HepG2 (cell line): ENCODE results near the gene S100A8. TPM values are rescaled to one million over a fixed set of nuclear protein-coding genes. Genes with fewer than 3 reads are reported as not detected.

Experiments used
- HMGXB4 ChIP-seq, 2 experiments: sonication (generic) in 1 of 2; formaldehyde crosslinking in 1 of 2; IDR thresholded peaks; 2 replicates each; pipeline versions ENCODE4 v1.4.0 to v1.6.1; 2018 to 2020; ENCODE audit warnings: missing genetic modification reagents in 2 of 2, borderline replicate concordance in 1 of 2, low read depth in 1 of 2, mild to moderate bottlenecking in 1 of 2, missing biosample characterization in 1 of 2
- LBX2 ChIP-seq: sonication (generic); formaldehyde crosslinking; IDR thresholded peaks from 2 replicates; pipeline ENCODE4 v1.5.0; 2020; ENCODE audit warnings: missing genetic modification reagents, mild to moderate bottlenecking, borderline replicate concordance
- MIXL1 ChIP-seq: IDR thresholded peaks from 2 replicates; pipeline ENCODE4 v1.6.1; 2016
- MTA1 ChIP-seq: sonication (generic); formaldehyde crosslinking; IDR thresholded peaks from 2 replicates; pipeline ENCODE4 v1.4.0; 2020; ENCODE audit warnings: missing genetic modification reagents, mild to moderate bottlenecking, borderline replicate concordance
- NAIF1 ChIP-seq: sonication (generic); formaldehyde crosslinking; IDR thresholded peaks from 2 replicates; pipeline ENCODE4 v1.5.0; 2020; ENCODE audit warnings: mild to moderate bottlenecking, missing genetic modification reagents, borderline replicate concordance
- NFKBIZ ChIP-seq: IDR thresholded peaks from 2 replicates; pipeline ENCODE4 v1.6.1; 2018; ENCODE audit warnings: missing genetic modification reagents, missing compliant biosample characterization
- NR2C2 ChIP-seq: sonication (generic); formaldehyde crosslinking; IDR thresholded peaks from 2 replicates; pipeline ENCODE4 v1.4.0; 2020; ENCODE audit warnings: missing genetic modification reagents, mild to moderate bottlenecking, moderate library complexity, borderline replicate concordance
- PAXIP1 ChIP-seq: sonication (generic); formaldehyde crosslinking; conservative IDR thresholded peaks from 2 replicates; pipeline ENCODE4 v1.4.0; 2020; ENCODE audit warnings: mild to moderate bottlenecking, missing genetic modification reagents, moderate library complexity
- PBX2 ChIP-seq: IDR thresholded peaks from 2 replicates; pipeline ENCODE4 v1.6.1; 2016; ENCODE audit warnings: control low read depth
- PCBP1 ChIP-seq: fragments of 200-400 bp; formaldehyde crosslinking; IDR thresholded peaks from 2 replicates; pipeline ENCODE4 v1.6.1; 2017; ENCODE audit warnings: mild to moderate bottlenecking, low read depth, low read length, borderline replicate concordance
- PCBP2 ChIP-seq: fragments of 200-400 bp; formaldehyde crosslinking; optimal IDR thresholded peaks from 2 replicates; pipeline ENCODE3; 2018; ENCODE audit warnings: low read length, low read depth; ENCODE audit not compliant: poor library complexity, severe bottlenecking
- RFXAP ChIP-seq: sonication (generic); formaldehyde crosslinking; IDR thresholded peaks from 2 replicates; pipeline ENCODE4 v1.4.0; 2020; ENCODE audit warnings: missing genetic modification reagents, borderline replicate concordance
- SALL2 ChIP-seq: sonication (generic); formaldehyde crosslinking; IDR thresholded peaks from 2 replicates; pipeline ENCODE4 v1.8.1; 2023; ENCODE audit warnings: mild to moderate bottlenecking, missing genetic modification reagents, inconsistent platforms
- TERF1 ChIP-seq: sonication (generic); formaldehyde crosslinking; IDR thresholded peaks from 2 replicates; pipeline ENCODE4 v1.8.0; 2022; ENCODE audit warnings: mild to moderate bottlenecking, missing genetic modification reagents, moderate library complexity
- ZFP1 ChIP-seq: IDR thresholded peaks from 2 replicates; pipeline ENCODE4 v1.6.1; 2016
- ZFY ChIP-seq: sonication (generic); formaldehyde crosslinking; IDR thresholded peaks from 2 replicates; pipeline ENCODE4 v1.4.0; 2020; ENCODE audit warnings: missing genetic modification reagents
- ZNF253 ChIP-seq: sonication (generic); formaldehyde crosslinking; IDR thresholded peaks from 2 replicates; pipeline ENCODE4 v1.8.0; 2022; ENCODE audit warnings: mild to moderate bottlenecking, missing genetic modification reagents, borderline replicate concordance
- ZNF331 ChIP-seq: sonication (generic); formaldehyde crosslinking; IDR thresholded peaks from 2 replicates; pipeline ENCODE4 v1.4.0; 2020; ENCODE audit warnings: missing genetic modification reagents
- ZNF547 ChIP-seq: sonication (generic); formaldehyde crosslinking; IDR thresholded peaks from 2 replicates; pipeline ENCODE4 v1.5.1; 2020; ENCODE audit warnings: mild to moderate bottlenecking, missing genetic modification reagents
- ZNF589 ChIP-seq: sonication (generic); formaldehyde crosslinking; conservative IDR thresholded peaks from 2 replicates; pipeline ENCODE4 v1.8.0; 2022; ENCODE audit warnings: mild to moderate bottlenecking, moderate library complexity, missing genetic modification reagents
- ZNF83 ChIP-seq: sonication (generic); formaldehyde crosslinking; IDR thresholded peaks from 2 replicates; pipeline ENCODE4 v1.4.0; 2020; ENCODE audit warnings: missing genetic modification reagents, mild to moderate bottlenecking, borderline replicate concordance
- polyA plus RNA-seq, 8 experiments: library from polyadenylated mRNA; depleted of rRNA in 3 of 8; stranded (reverse) in 7 of 8; unstranded in 1 of 8; fragments of >200 nt; fragmentation: Illumina TruSeq in 4 of 8; extraction: Trizol in 4 of 8; gene quantifications; 2 replicates each; pipeline versions ENCODE4 v1.2.1 to v1.2.3, GENCODE V29; 2011 to 2016; ENCODE audit warnings: low read depth in 4 of 8, missing spikeins in 1 of 8, mixed read lengths in 1 of 8; ENCODE audit not compliant: insufficient read depth in 1 of 8
- total RNA-seq, 5 experiments: library from RNA; depleted of rRNA; stranded (reverse); fragments of >200 nt; fragmentation: Illumina TruSeq; extraction: Trizol; gene quantifications; 2 replicates each; pipeline ENCODE4 v1.2.3, GENCODE V29; 2016; ENCODE audit warnings: low read depth in 1 of 5

Gene S100A8
- total and polyA plus RNA-seq, 2 of the 13 experiments (the other 11 are each of a cell fraction or from before 2014, with no cell fraction given) = not detected

GRCh38 chr1:153422450-153423068 is 31.7 kb upstream of the S100A8 start (continued):
- TF ChIP-seq NFKBIZ (CRISPR knock-in tag) (0 out of 2 replicates have a peak, but pooled peaks have one; percentile 58), ZNF547 (no peak), PCBP2 (no peak), TERF1 (CRISPR knock-in tag) (no peak), NR2C2 (no peak), MTA1 (no peak), ZNF83 (CRISPR knock-in tag) (no peak), ZNF253 (CRISPR knock-in tag) (no peak), ZNF589 (CRISPR knock-in tag) (no peak), SALL2 (CRISPR knock-in tag) (no peak), ZFY (CRISPR knock-in tag) (no peak), PCBP1 (no peak), PBX2 (CRISPR knock-in tag) (no peak), NAIF1 (CRISPR knock-in tag) (no peak), ZNF331 (peak; percentile 74), ZFP1 (no peak), HMGXB4 (CRISPR knock-in tag; IDR thresholded peaks at IDR 0.05; ENCODE audit: borderline replicate concordance in 1 of 2, low read depth in 1 of 2) (no peak), LBX2 (CRISPR knock-in tag) (no peak), PAXIP1 (no peak), RFXAP (0 out of 2 replicates have a peak, but pooled peaks have one; percentile 21), MIXL1 (0 out of 2 replicates have a peak, but pooled peaks have one; percentile 43)
